Measurements from ENCODE around the gene INSRR. TPM values are rescaled to one million over a fixed set of nuclear protein-coding genes. Genes with fewer than 3 reads are reported as not detected.

INSRR gene
- total RNA-seq, 4 donors from 2014 or later: not detected

DNA sequence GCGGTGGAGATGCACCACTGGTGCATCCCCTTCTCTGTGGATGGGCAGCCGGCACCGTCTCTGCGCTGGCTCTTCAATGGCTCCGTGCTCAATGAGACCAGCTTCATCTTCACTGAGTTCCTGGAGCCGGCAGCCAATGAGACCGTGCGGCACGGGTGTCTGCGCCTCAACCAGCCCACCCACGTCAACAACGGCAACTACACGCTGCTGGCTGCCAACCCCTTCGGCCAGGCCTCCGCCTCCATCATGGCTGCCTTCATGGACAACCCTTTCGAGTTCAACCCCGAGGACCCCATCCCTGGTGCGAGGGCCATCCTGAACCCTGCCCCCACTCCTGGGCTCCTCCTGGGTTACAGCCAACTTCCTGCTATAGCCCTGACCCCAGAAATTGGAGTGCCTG is 14.7 kb upstream of the INSRR start:
- TF ChIP-seq, protein P1, sequence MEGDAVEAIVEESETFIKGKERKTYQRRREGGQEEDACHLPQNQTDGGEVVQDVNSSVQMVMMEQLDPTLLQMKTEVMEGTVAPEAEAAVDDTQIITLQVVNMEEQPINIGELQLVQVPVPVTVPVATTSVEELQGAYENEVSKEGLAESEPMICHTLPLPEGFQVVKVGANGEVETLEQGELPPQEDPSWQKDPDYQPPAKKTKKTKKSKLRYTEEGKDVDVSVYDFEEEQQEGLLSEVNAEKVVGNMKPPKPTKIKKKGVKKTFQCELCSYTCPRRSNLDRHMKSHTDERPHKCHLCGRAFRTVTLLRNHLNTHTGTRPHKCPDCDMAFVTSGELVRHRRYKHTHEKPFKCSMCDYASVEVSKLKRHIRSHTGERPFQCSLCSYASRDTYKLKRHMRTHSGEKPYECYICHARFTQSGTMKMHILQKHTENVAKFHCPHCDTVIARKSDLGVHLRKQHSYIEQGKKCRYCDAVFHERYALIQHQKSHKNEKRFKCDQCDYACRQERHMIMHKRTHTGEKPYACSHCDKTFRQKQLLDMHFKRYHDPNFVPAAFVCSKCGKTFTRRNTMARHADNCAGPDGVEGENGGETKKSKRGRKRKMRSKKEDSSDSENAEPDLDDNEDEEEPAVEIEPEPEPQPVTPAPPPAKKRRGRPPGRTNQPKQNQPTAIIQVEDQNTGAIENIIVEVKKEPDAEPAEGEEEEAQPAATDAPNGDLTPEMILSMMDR (IDR thresholded peaks at IDR 0.05; ENCODE audit: low read depth): no peak

DNA sequence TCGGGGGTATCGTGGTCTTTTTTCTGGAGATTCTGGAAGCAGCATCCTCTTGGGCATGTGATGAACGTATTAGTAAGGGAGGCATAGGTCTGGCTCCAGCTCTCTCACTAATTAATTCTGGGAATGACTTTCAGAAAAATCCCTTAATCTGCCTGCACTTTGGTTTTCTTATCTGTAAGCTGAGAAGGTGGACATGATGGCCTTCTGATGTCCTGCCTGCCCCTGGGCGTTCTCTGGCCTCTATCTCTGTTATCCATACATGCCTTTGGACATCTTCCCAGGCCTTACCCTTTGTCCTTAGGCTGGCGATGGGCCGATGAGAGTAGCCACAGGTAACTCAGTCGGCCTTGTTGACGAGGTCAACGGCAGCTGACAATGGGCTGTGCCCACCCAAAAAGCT is 10.5 kb upstream of the INSRR start:
- TF ChIP-seq, protein P1 (IDR thresholded peaks at IDR 0.05; ENCODE audit: low read depth): no peak

DNA sequence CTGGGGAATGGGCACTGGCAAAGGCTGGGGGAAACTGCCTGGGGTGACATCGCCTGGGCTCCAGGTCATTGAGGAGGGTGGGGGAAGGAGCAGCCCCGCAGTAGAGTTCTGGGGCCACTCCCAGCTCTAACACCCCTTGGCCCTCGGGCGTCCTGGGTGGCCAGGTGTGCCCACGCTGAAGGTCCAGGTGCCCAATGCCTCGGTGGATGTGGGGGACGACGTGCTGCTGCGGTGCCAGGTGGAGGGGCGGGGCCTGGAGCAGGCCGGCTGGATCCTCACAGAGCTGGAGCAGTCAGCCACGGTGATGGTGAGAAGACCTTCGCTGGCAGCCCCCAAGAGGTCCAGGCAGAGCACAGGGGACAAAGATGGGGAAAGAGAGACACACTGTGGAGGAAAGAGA is 9.4 kb upstream of the INSRR start:
- TF ChIP-seq, protein P1 (IDR thresholded peaks at IDR 0.05; ENCODE audit: low read depth): no peak

DNA sequence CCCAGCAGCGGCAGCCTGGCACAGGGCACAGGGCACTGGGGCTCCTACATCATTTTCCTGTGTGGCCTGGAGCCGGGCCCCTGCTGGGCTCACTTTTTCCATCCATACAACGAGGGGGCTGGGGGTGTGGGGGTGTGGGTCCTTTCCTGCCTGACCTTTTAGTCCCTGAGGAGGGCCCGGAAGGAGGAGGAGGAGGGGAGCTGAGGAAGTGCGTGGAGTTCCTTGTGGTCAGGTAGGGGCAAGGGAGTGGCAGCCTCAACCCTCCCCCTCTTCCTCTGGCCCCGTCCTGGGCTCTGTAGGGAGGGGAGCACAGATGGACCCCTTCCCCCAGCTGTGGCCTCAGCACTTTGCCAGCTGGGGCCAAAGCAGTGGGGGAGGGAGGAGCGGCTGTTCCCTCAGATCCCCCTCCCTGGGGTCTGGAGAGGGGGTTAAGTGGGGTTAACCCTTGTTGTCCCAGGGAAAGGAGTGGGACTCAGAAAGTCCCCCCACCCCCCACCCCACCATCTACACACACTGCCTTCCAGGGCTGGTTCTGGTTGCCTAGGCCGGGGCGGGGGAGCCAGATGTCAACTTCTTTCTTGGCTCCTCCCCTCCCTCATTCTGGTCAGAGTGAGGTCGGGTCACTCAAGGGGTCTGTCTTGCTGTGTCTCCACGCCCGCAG is 7.5 kb upstream of the INSRR start:
- TF ChIP-seq, protein P1 (IDR thresholded peaks at IDR 0.05; ENCODE audit: low read depth): no peak

DNA sequence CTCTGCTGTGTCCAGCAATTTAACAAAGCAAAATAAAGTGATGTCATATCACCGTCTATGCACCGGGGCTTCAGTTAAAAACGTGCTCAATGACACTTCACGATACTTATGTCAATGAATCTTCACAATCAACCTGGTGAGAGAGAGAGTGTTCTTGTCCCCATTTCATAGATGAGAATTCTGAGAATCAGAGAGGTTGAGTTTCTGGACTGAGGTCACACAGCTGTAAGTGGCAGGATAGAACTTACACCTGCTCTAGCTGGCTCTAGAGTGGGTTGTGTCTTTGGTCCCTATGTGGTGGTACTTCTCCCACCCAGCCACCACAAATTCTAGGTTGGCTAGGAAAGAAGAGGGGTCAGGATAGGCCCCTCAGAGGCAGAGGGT is 6.9 kb upstream of the INSRR start:
- TF ChIP-seq, protein P1 (IDR thresholded peaks at IDR 0.05; ENCODE audit: low read depth): no peak

DNA sequence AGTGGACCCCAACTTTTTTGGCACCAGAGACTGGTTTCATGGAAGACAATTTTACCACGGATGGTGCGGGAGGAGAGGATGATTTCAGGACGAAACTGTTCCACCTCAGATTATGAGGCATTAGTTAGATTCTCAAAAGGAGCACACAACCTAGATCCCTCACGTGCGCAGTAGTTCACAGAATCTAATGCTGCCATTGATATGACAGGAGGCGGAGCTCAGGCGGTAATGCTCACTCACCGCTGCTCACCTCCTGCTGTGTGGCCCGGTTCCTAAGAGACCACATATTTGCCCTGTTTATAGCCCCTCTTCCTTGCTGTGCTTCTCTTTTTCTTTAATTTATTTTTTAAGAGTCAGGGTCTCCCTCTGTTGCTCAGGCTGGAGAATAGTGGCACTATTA is 6.3 kb upstream of the INSRR start:
- TF ChIP-seq, protein P1 (IDR thresholded peaks at IDR 0.05; ENCODE audit: low read depth): no peak

DNA sequence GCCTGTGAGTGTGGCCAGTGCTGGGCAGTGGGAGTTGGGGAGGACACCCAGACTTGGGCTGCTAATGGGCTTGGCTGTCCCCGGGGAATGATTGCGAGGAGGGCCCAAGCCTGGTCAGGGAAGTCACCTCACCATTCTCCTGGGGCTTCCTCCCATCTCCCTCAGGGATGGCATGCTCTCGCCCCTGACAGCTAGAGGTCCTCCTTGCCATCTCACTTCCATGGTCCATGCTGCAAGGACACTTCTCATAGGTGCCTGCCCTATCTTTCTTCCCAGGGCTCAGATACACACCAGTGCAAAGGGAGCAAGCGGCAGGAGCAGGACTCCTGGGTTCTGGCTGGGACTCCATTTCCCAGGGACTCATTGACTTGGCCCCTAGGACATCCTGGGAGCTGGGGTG is 5.9 kb upstream of the INSRR start:
- TF ChIP-seq, protein P1 (IDR thresholded peaks at IDR 0.05; ENCODE audit: low read depth): no peak

Measured in subcutaneous adipose tissue (tissue), 4 donors.